GM19043 (cell line): ENCODE data around the gene WDR12.
"Not testable (repeated sequence)": the region's sequence is repeated elsewhere in the genome, so short reads cannot be mapped to it uniquely, and the experiment has no call there.

Source experiments
- ATAC-seq: cut with Tn5 transposase; IDR thresholded peaks from one replicate; pipeline ENCODE4 v1.9.1; 2021; ENCODE audit warnings: low read depth; ENCODE audit not compliant: unreplicated experiment

WDR12 gene

GRCh38 chr2:202911512-202912341 lies at the start of gene WDR12, which contains the start of gene CARF:
Gene WDR12, minus strand, starts transcription at chr2:202911673. Its CDS starts 197 bp downstream, at chr2:202911476.
Gene CARF, plus strand, starts transcription at chr2:202912275. Its CDS starts 29,628 bp downstream, at chr2:202941903.
- peak; percentile 68 for ATAC-seq

GRCh38 chr2:202960524-202960923 lies 49.1 kb upstream of the WDR12 start:
- ATAC-seq: no peak

- ATAC-seq: no peak
Observed at GRCh38 chr2:202950592-202950991, 39.1 kb upstream of the WDR12 start.

- ATAC-seq: not testable (repeated sequence)
Observed at GRCh38 chr2:202949333-202949732, 37.9 kb upstream of the WDR12 start.

- ATAC-seq: no peak
Observed at GRCh38 chr2:202945497-202945896, 34.0 kb upstream of the WDR12 start.

- no peak for ATAC-seq
Observed at GRCh38 chr2:202944816-202945215, 33.3 kb upstream of the WDR12 start.

- no peak for ATAC-seq
Observed at GRCh38 chr2:202944408-202944807, 32.9 kb upstream of the WDR12 start.

GRCh38 chr2:202941771-202942170 lies 30.3 kb upstream of the WDR12 start:
- ATAC-seq: no peak

- ATAC-seq: no peak
Observed at GRCh38 chr2:202938960-202939359, 27.5 kb upstream of the WDR12 start.

- ATAC-seq: no peak
Observed at GRCh38 chr2:202934456-202934855, 23.0 kb upstream of the WDR12 start.

- ATAC-seq: no peak
Observed at GRCh38 chr2:202933958-202934357, 22.5 kb upstream of the WDR12 start.

- ATAC-seq: no peak
Observed at GRCh38 chr2:202933139-202933510, 21.7 kb upstream of the WDR12 start.

GRCh38 chr2:202932425-202933138 lies 21.1 kb upstream of the WDR12 start:
- ATAC-seq: no peak

GRCh38 chr2:202918860-202919259 lies 7.4 kb upstream of the WDR12 start:
- no peak for ATAC-seq

GRCh38 chr2:202912342-202913201 lies 1.1 kb upstream of the WDR12 start:
- peak; percentile 42 for ATAC-seq

- peak; percentile 12 for ATAC-seq
Observed at GRCh38 chr2:202911203-202911511, 316 bp downstream of the WDR12 start.

GRCh38 chr2:202910698-202911097 lies 775 bp downstream of the WDR12 start:
- no peak for ATAC-seq

GRCh38 chr2:202910250-202910649 lies 1.2 kb downstream of the WDR12 start:
- ATAC-seq: not testable (repeated sequence)

GRCh38 chr2:202909394-202910192 lies 1.9 kb downstream of the WDR12 start:
- no peak for ATAC-seq

GRCh38 chr2:202908186-202908585 lies 3.3 kb downstream of the WDR12 start:
- no peak for ATAC-seq
